Thoracic aorta (tissue), 2 donors: ENCODE data around the gene C22orf39. TPM values are rescaled to one million over a fixed set of nuclear protein-coding genes. Genes with fewer than 3 reads are reported as not detected.

Experiments used
- ATAC-seq: fragments of 150-250 bp; one replicate; pipeline ENCODE4 v1.8.0; 2017; ENCODE audit warnings: low read depth; ENCODE audit not compliant: insufficient number of reproducible peaks, low FRiP score
- DNase-seq: peaks from one replicate; pipeline ENCODE4 v3.0.0-alpha.2; 2020; ENCODE audit warnings: low spot score
- H3K27ac ChIP-seq, 2 donors: fragments of 200-600 bp; sonication (generic); 1 replicate in 1 of 2; 2 replicates in 1 of 2; pipeline ENCODE4 v1.5.1; 2016; ENCODE audit warnings: mild to moderate bottlenecking in 2 of 2, moderate library complexity in 2 of 2
- H3K27me3 ChIP-seq: fragments of 200-600 bp; sonication (generic); replicated peaks from 2 replicates; pipeline ENCODE4 v1.6.0; 2016; ENCODE audit warnings: mild to moderate bottlenecking; ENCODE audit not compliant: insufficient read depth
- H3K36me3 ChIP-seq: fragments of 200-600 bp; sonication (generic); one replicate; pipeline ENCODE4 v1.5.1; 2016
- H3K4me1 ChIP-seq, 2 donors: fragments of 200-600 bp; sonication (generic); 1 replicate in 1 of 2; 2 replicates in 1 of 2; pipeline versions ENCODE4 v1.5.1 to v1.6.0; 2016; ENCODE audit warnings: low read depth in 2 of 2, mild to moderate bottlenecking in 1 of 2; ENCODE audit not compliant: control insufficient read depth in 1 of 2
- H3K4me3 ChIP-seq: fragments of 200-600 bp; sonication (generic); 2 replicates; pipeline ENCODE4 v1.5.1; 2016; ENCODE audit warnings: mild to moderate bottlenecking
- H3K9me3 ChIP-seq: fragments of 200-600 bp; sonication (generic); 2 replicates; pipeline ENCODE4 v1.5.1; 2016
- total RNA-seq, 2 donors: library from RNA; depleted of rRNA; stranded (reverse); fragments of >200 nt; gene quantifications; one replicate each; pipeline versions ENCODE4 v1.1.0 to v1.2.3, GENCODE V29; 2016
- TF ChIP-seq, protein P1 (sequence below): fragments of 200-600 bp; sonication (generic); IDR thresholded peaks from one replicate; pipeline ENCODE4 v1.5.1; 2019; ENCODE audit warnings: antibody characterized with exemption

The C22orf39 gene
- total RNA-seq, 2 donors from 2014 or later: 59.8 to 67.7 TPM

DNA sequence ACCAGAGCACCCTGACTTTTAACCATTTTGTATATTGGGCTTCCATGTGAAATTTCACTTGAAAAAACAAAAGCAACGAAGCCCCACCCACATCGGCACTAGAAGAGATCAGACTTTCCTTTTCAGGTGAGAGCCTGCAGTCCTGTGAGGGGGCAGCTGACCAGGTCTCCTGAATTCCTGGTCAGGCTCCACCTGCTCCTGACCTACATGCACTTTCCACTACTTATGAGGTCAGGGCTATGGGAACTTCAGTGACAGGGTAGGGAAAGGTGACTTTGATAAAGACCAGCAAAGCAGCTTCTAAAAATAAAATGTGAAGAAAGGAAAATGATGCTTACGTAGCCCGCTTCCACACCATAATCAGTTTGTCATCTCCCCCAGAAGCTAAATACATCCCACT lies 40.7 kb downstream of the C22orf39 start:
- H3K4me1 ChIP-seq: no peaks in the 10 kb centered on the region
- H3K9me3 ChIP-seq: no peaks in the 10 kb centered on the region
- ATAC-seq (no peak), DNase-seq (no peak)
- H3K27ac ChIP-seq: no peak overlapping the region
- no peak overlapping the region for H3K4me3 ChIP-seq
- peaks cover 30% of the 10 kb centered on the region for H3K36me3 ChIP-seq
- TF ChIP-seq, protein P1, sequence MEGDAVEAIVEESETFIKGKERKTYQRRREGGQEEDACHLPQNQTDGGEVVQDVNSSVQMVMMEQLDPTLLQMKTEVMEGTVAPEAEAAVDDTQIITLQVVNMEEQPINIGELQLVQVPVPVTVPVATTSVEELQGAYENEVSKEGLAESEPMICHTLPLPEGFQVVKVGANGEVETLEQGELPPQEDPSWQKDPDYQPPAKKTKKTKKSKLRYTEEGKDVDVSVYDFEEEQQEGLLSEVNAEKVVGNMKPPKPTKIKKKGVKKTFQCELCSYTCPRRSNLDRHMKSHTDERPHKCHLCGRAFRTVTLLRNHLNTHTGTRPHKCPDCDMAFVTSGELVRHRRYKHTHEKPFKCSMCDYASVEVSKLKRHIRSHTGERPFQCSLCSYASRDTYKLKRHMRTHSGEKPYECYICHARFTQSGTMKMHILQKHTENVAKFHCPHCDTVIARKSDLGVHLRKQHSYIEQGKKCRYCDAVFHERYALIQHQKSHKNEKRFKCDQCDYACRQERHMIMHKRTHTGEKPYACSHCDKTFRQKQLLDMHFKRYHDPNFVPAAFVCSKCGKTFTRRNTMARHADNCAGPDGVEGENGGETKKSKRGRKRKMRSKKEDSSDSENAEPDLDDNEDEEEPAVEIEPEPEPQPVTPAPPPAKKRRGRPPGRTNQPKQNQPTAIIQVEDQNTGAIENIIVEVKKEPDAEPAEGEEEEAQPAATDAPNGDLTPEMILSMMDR: no peak
- H3K27me3 ChIP-seq: no peaks in the 10 kb centered on the region

GRCh38 chr22:19406281-19406811 lies 41.2 kb downstream of the C22orf39 start:
- H3K4me1 ChIP-seq: no peaks in the 10 kb centered on the region
- DNase-seq (no peak), ATAC-seq (no peak)
- no peak overlapping the region for H3K27ac ChIP-seq
- no peaks in the 10 kb centered on the region for H3K27me3 ChIP-seq
- peaks cover 30% of the 10 kb centered on the region for H3K36me3 ChIP-seq
- TF ChIP-seq, protein P1: no peak
- no peaks in the 10 kb centered on the region for H3K9me3 ChIP-seq
- no peak overlapping the region for H3K4me3 ChIP-seq

DNA sequence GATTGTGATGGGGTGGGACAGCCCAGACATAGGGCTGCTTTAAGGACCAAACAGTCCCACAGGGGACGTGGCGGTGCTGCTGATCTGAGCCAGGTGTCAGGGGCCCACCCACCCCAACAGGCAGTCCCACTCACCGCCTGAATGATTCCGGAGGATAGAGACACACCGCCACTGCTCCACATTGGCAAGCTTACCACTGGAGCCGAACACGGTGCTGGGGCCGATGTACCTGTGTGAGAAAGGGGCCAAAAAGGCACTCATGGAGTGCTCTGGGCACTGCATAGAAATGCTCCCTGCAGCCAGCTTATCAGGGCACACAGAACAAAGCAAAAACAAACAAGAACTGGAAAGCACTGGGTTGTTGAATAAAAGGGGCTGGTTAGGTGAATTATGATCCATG lies 41.9 kb downstream of the C22orf39 start:
- H3K4me1 ChIP-seq: no peaks in the 10 kb centered on the region
- no peak overlapping the region for H3K27ac ChIP-seq
- peaks cover 30% of the 10 kb centered on the region for H3K36me3 ChIP-seq
- no peaks in the 10 kb centered on the region for H3K9me3 ChIP-seq
- H3K27me3 ChIP-seq: no peaks in the 10 kb centered on the region
- DNase-seq: no peak
- no peak overlapping the region for H3K4me3 ChIP-seq
- TF ChIP-seq, protein P1: no peak
- ATAC-seq: no peak

- Histone ChIP-seq H3K9me3 (no peaks in the 10 kb centered on the region), H3K27me3 (no peaks in the 10 kb centered on the region), H3K27ac (no peak overlapping the region), H3K4me1 (no peaks in the 10 kb centered on the region), H3K36me3 (peaks cover 32% of the 10 kb centered on the region), H3K4me3 (no peak overlapping the region)
- DNase-seq (no peak), ATAC-seq (no peak)
- TF ChIP-seq, protein P1: no peak
Measured at GRCh38 chr22:19405133-19405532, 42.4 kb downstream of the C22orf39 start.

- TF ChIP-seq, protein P1: no peak
- Histone ChIP-seq H3K27ac (no peak overlapping the region), H3K4me1 (no peaks in the 10 kb centered on the region), H3K9me3 (no peaks in the 10 kb centered on the region), H3K36me3 (peaks cover 28% of the 10 kb centered on the region), H3K27me3 (no peaks in the 10 kb centered on the region), H3K4me3 (no peak overlapping the region)
- ATAC-seq (no peak), DNase-seq (no peak)
Measured at GRCh38 chr22:19404676-19405075, 42.8 kb downstream of the C22orf39 start.
